ENCODE data around the gene EIF2B2.

GRCh38 chr14:75009176-75009575 is 6.5 kb downstream of the EIF2B2 start:
- TF ChIP-seq CTCF (IDR thresholded peaks at IDR 0.05) (no peak), TEAD1 (CRISPR knock-in tag; IDR thresholded peaks at IDR 0.05) (no peak), MYBL2 (CRISPR knock-in tag; IDR thresholded peaks at IDR 0.05) (no peak), NFATC4 (CRISPR knock-in tag; IDR thresholded peaks at IDR 0.05) (no peak), NFE2L1 (CRISPR knock-in tag; IDR thresholded peaks at IDR 0.05) (no peak)
- TF ChIP-seq, protein P1, sequence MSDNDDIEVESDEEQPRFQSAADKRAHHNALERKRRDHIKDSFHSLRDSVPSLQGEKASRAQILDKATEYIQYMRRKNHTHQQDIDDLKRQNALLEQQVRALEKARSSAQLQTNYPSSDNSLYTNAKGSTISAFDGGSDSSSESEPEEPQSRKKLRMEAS (CRISPR knock-in tag; IDR thresholded peaks at IDR 0.05): no peak

Data from WTC11 (cell line).